HG02885 (cell line): ENCODE data around the gene KIF26A.
"Not testable (repeated sequence)": the region's sequence is repeated elsewhere in the genome, so short reads cannot be mapped to it uniquely, and the experiment has no call there.

ENCODE experiments used
- ATAC-seq: cut with Tn5 transposase; IDR thresholded peaks from one replicate; pipeline ENCODE4 v1.9.1; 2021; ENCODE audit warnings: mild to moderate bottlenecking; ENCODE audit not compliant: unreplicated experiment, poor library complexity

Gene KIF26A

GRCh38 chr14:104217486-104218360, 79.3 kb downstream of the KIF26A start:
- ATAC-seq = no peak

GRCh38 chr14:104218361-104219180, 80.2 kb downstream of the KIF26A start:
- no peak for ATAC-seq

DNA sequence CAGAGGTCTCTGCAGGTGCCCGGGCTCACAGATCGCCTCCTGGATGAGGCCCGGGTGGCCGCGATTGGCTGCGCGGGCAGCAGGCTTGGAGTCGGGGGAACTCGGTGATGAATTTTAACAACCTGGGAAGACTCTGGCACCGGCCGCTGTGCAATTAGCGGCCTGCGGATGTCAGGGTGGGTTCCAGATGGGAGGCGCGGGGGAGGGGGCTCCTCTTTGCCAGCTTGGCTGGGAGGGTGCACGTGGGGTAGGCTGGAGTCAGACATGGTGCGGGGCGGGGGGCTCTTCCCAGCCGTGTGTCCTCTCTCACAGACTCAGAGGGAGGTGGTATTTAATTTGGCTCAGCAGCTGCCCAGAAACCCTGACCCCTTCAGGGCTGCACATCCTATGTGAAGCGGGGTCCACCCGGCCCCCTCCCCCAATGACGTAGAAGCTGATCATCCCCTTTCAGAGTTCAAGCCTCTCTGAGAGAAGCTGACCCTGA, 81.4 kb downstream of the KIF26A start:
- ATAC-seq = no peak

DNA sequence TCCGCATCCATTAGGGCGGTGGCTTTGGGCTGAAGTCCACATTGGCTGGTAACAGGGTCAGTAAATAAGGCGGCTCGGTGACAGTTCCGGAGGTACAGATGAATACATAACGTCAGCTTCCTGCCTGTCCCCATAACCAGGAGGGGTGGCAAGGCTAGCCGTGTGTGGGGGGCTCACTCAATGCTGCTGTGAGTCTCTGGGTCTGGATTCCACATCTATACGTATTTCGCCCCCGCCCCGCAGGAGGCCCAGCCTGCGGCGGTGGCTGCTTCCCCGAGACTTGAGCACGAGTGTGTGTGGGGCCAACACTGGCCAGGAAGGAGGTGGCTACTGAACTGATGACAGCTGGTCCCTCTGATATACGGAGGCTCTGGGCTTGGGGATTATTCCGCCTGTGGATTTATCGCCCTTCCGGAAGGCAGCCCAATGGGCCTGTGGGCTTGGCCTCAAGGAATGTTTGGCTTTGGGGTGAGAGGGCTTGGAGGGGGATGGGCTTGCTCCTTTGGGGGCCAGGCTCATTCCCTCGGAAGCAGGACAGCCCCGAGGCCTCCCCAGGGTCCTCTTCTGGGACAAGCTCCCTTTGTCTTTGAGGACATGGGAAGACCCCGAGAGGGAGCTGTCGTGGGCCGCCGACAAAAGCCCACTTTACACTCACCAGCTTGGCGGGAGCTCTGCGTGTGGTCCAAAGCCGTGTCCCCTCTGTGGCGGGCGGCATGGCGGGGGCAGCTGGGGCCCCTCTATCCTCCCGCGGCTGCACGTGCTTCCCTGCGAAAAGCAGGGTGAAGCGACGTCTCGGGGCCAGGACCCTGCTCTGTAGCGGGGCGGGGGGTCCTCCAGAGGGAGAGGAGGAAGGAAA, 82.1 kb downstream of the KIF26A start:
- no peak for ATAC-seq

- ATAC-seq = no peak
Measured at GRCh38 chr14:104221071-104221625, 82.8 kb downstream of the KIF26A start.

DNA sequence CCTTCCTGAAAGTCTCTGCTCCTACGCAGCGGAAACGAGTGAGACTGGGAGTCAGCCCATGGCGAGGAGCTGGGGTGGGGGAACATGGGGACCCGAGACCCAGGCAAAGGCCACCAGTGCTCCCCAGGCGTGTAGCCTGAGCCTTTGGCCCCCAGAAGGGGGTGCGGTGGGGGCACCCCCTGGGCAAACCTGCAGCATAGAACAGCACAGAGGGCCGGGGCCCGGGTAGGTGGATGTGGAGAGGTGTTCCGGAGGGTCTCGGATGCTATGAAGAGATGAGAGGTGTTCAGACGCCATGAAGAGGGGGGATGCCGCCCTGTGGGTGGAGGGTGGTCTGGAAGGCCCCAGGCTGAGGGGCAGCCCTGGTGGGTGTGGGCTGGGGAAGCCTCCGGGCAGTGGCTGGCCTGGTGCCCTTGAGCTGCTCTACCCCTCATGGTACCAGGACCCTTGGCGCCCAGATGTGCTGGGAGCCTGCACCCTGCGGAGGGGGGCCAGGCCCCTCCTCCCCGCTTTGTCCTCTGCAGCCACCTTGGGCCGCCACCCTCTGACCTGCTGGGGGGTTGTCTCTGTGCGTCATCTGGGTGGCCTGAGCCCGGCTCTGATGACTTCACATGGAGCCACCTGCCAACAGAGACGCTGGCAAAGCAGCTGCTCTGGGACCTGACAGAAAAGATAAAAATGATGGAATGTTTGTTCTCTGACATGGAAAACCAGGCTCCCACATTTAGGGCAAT, 83.4 kb downstream of the KIF26A start:
- ATAC-seq = no peak

GRCh38 chr14:104222396-104223036, 84.1 kb downstream of the KIF26A start:
- no peak for ATAC-seq

GRCh38 chr14:104223101-104224041, 85.0 kb downstream of the KIF26A start:
- ATAC-seq = no peak

DNA sequence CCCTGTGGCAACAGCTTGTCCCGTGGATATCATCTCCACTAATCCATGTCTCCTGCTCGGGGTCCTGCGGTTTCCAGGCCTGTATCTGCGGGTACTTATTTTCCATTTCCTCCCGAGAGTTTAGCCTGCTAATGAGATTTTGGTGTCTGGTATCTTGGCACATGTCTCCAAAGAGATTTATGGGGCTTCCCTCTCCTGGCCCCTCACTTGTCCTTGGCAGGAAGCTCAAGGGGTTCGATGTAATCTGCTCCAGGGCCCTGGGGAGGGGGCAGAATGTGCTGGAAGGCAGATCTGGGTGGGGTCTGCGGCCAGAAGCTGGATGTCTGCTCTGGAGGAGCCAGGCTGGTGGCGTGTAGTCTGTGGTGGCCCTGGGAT, 85.7 kb downstream of the KIF26A start:
- no peak for ATAC-seq

GRCh38 chr14:104224506-104225277, 86.3 kb downstream of the KIF26A start:
- no peak for ATAC-seq

GRCh38 chr14:104225278-104226190, 87.1 kb downstream of the KIF26A start:
- not testable (repeated sequence) for ATAC-seq

DNA sequence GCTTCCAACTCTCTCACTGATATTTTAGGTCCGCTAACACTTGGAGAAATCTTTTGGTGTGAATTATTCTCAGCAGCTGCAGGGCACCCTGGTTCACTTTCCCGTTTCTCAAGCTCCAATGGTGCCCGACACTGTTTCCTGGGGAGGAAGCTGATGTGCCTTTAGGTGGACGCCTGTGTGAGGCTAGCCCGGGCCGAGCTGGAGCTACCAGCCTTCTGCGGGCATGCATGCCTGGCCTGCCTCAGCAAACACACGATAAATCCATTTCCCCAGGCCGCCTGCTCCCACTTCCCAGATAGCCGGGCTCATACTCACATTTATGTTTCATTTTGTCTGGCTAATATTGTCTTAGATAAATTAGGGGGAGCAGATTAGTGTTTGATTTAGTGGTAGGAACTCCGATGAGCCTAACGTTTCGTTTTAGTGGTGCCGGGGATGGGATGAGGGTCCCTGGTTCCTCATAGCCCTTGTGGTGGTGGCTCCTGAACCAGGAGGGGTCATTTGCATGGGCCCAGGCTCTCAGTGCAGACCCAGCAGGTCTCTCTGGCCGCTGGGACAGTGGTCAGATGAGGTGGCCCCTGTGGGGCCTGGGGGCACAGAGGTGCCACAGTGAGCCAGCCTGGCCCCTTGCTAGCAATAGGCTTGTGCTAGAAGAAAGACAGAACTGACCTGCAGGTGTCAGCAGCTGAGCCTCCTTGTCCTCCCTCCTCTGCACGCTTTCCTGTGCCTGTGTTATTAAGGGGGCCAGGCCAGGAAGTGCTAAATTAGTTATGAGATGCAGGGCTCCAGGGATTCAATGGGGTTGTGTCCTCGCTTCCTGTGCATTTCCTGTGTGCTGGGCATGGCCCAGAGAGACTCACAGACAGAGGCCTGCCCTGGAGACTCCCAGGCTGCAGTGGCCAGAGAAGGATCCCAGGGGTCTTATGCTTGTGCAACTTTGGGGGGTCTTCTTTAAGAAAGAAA, 88.3 kb downstream of the KIF26A start:
- ATAC-seq = no peak

DNA sequence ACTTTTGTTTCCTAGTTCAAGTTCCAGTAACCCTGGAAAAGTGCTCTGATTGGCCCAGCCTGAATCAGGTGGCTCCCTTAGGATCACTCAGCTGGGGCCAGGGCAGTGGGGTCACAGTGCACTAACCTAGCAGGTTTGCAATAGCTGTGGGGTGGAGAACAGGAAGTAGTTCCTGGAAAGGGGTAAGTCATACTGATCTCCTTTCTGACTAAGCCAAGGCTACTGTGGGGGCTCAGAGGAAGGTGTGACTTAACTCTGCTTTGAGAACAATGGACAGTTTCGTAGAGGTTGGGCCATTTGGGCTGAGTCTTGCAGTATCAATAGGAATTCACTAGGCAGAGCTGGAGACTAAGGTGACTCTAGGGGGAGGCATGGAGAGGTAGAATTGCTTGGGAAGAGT, 89.4 kb downstream of the KIF26A start:
- ATAC-seq = no peak

- no peak for ATAC-seq
Measured at GRCh38 chr14:104228221-104228620, 89.8 kb downstream of the KIF26A start.
